Retinal pigment epithelial cell (primary cell): Measurements from ENCODE around the gene KIAA1217.

Experiments
- DNase-seq: peaks from one replicate; pipeline ENCODE4 v3.0.0-alpha.2; 2010; ENCODE audit warnings: low read depth
- H3K4me3 ChIP-seq: 2 replicates; pipeline ENCODE4 v1.5.1; 2011; ENCODE audit warnings: mild to moderate bottlenecking, low read length, control low read depth, moderate library complexity
- CTCF ChIP-seq: conservative IDR thresholded peaks from 2 replicates; pipeline ENCODE4 v1.5.1; 2011; ENCODE audit warnings: low read depth, low read length, control low read depth, inconsistent platforms

Gene KIAA1217

GRCh38 chr10:24518981-24519597 is 310.2 kb downstream of the KIAA1217 start:
- peak; percentile 73 for TF ChIP-seq CTCF
- no peak overlapping the region for H3K4me3 ChIP-seq
- DNase-seq = peak; percentile 12

GRCh38 chr10:24519950-24520349 is 311.0 kb downstream of the KIAA1217 start:
- no peak overlapping the region for H3K4me3 ChIP-seq
- no peak for DNase-seq
- TF ChIP-seq CTCF = no peak

- no peak overlapping the region for H3K4me3 ChIP-seq
- no peak for DNase-seq
- no peak for TF ChIP-seq CTCF
These were observed 315.4 kb downstream of the KIAA1217 start for GRCh38 chr10:24524314-24524713.

GRCh38 chr10:24526085-24526649 is 317.2 kb downstream of the KIAA1217 start:
- no peak for DNase-seq

GRCh38 chr10:24528946-24529345 is 320.0 kb downstream of the KIAA1217 start:
- H3K4me3 ChIP-seq = no peak overlapping the region
- DNase-seq = no peak
- TF ChIP-seq CTCF = no peak

More at GRCh38 chr10:24526085-24526649, 317.2 kb downstream of the KIAA1217 start:
- no peak overlapping the region for H3K4me3 ChIP-seq
- no peak for TF ChIP-seq CTCF

- no peak overlapping the region for H3K4me3 ChIP-seq
- DNase-seq = no peak
- no peak for TF ChIP-seq CTCF
These were observed 322.5 kb downstream of the KIAA1217 start for GRCh38 chr10:24531439-24531838.

- DNase-seq = no peak
- TF ChIP-seq CTCF = no peak
- H3K4me3 ChIP-seq = no peak overlapping the region
These were observed 325.0 kb downstream of the KIAA1217 start for GRCh38 chr10:24533981-24534380.
